Liver (tissue), 9 donors: ENCODE data around the gene CDH13. TPM values are rescaled to one million over a fixed set of nuclear protein-coding genes. Genes with fewer than 3 reads are reported as not detected.

Experiments used
- DNase-seq: peaks from one replicate; pipeline ENCODE4 v3.0.0-alpha.2; 2017; ENCODE audit warnings: low spot score
- H3K27ac ChIP-seq, 2 donors: one replicate each; pipeline ENCODE4 v1.7.0; 2013; ENCODE audit warnings: inconsistent platforms in 2 of 2, low read length in 2 of 2, control low read depth in 1 of 2, low read depth in 1 of 2, mild to moderate bottlenecking in 1 of 2
- H3K27me3 ChIP-seq, 4 donors: one replicate each; pipeline versions ENCODE4 v1.6.1 to v1.7.0; 2013; ENCODE audit warnings: low read length in 3 of 4, inconsistent platforms in 1 of 4, mild to moderate bottlenecking in 1 of 4, moderate library complexity in 1 of 4; ENCODE audit not compliant: control insufficient read depth in 4 of 4, insufficient read depth in 4 of 4
- H3K36me3 ChIP-seq, 4 donors: one replicate each; pipeline versions ENCODE4 v1.6.1 to v1.7.0; 2013; ENCODE audit warnings: low read length in 3 of 4, mild to moderate bottlenecking in 3 of 4, low read depth in 1 of 4, moderate library complexity in 1 of 4; ENCODE audit not compliant: control insufficient read depth in 4 of 4, insufficient read depth in 3 of 4
- H3K4me1 ChIP-seq, 4 donors: one replicate each; pipeline versions ENCODE4 v1.6.1 to v1.7.0; 2013; ENCODE audit warnings: low read length in 3 of 4, mild to moderate bottlenecking in 3 of 4, moderate library complexity in 1 of 4; ENCODE audit not compliant: control insufficient read depth in 4 of 4, insufficient read depth in 4 of 4
- H3K4me3 ChIP-seq, 3 donors: one replicate each; pipeline versions ENCODE4 v1.6.1 to v1.7.0; 2013; ENCODE audit warnings: low read length in 3 of 3, control low read depth in 1 of 3, low read depth in 1 of 3, mild to moderate bottlenecking in 1 of 3
- H3K9ac ChIP-seq, 2 donors: one replicate each; pipeline ENCODE4 v1.7.0; 2013; ENCODE audit warnings: low read length in 2 of 2, mild to moderate bottlenecking in 2 of 2, moderate library complexity in 2 of 2, control low read depth in 1 of 2, low read depth in 1 of 2
- H3K9me3 ChIP-seq, 4 donors: one replicate each; pipeline versions ENCODE4 v1.6.1 to v1.7.0; 2013; ENCODE audit warnings: low read length in 3 of 4; ENCODE audit not compliant: control insufficient read depth in 4 of 4
- ATF3 ChIP-seq: IDR thresholded peaks from 2 replicates; pipeline ENCODE4 v1.6.1; 2016; ENCODE audit warnings: antibody characterized with exemption
- EGR1 ChIP-seq, 2 donors: IDR thresholded peaks; 2 replicates each; pipeline ENCODE4 v1.6.1; 2016 to 2018; ENCODE audit warnings: antibody characterized with exemption in 2 of 2, low read depth in 2 of 2
- FOXA1 ChIP-seq: IDR thresholded peaks from 2 replicates; pipeline ENCODE4 v1.6.1; 2016; ENCODE audit warnings: antibody characterized with exemption
- FOXA2 ChIP-seq: IDR thresholded peaks from 2 replicates; pipeline ENCODE4 v1.6.1; 2016; ENCODE audit warnings: antibody characterized with exemption
- HNF4A ChIP-seq, 2 donors: conservative IDR thresholded peaks; 2 replicates each; pipeline ENCODE4 v1.6.1; 2016; ENCODE audit warnings: antibody characterized with exemption in 2 of 2, mild to moderate bottlenecking in 2 of 2
- HNF4G ChIP-seq: IDR thresholded peaks from 2 replicates; pipeline ENCODE4 v1.6.1; 2016; ENCODE audit warnings: antibody characterized with exemption
- JUND ChIP-seq, 2 donors: IDR thresholded peaks; 2 replicates each; pipeline ENCODE4 v1.6.1; 2016; ENCODE audit warnings: antibody characterized with exemption in 2 of 2
- MAX ChIP-seq: IDR thresholded peaks from 2 replicates; pipeline ENCODE4 v1.6.1; 2016; ENCODE audit warnings: antibody characterized with exemption
- NR2F2 ChIP-seq: IDR thresholded peaks from 2 replicates; pipeline ENCODE4 v1.6.1; 2016; ENCODE audit warnings: antibody characterized with exemption
- RAD21 ChIP-seq, 2 donors: IDR thresholded peaks; 2 replicates each; pipeline ENCODE4 v1.6.1; 2016; ENCODE audit warnings: antibody characterized with exemption in 2 of 2, mild to moderate bottlenecking in 2 of 2
- RXRA ChIP-seq, 2 donors: IDR thresholded peaks; 2 replicates each; pipeline ENCODE4 v1.6.1; 2017 to 2018; ENCODE audit warnings: antibody characterized with exemption in 2 of 2, mild to moderate bottlenecking in 1 of 2
- SP1 ChIP-seq: IDR thresholded peaks from 2 replicates; pipeline ENCODE4 v1.6.1; 2018; ENCODE audit warnings: antibody characterized with exemption, mild to moderate bottlenecking
- TAF1 ChIP-seq: conservative IDR thresholded peaks from 2 replicates; pipeline ENCODE4 v1.6.1; 2016; ENCODE audit warnings: antibody characterized with exemption, mild to moderate bottlenecking
- YY1 ChIP-seq: IDR thresholded peaks from 2 replicates; pipeline ENCODE4 v1.6.1; 2016; ENCODE audit warnings: antibody characterized with exemption, mild to moderate bottlenecking
- WGBS: extraction: QIAGEN DNeasy Blood & Tissue Kit; methylation state at CpG from one replicate; pipeline ENCODE4 v1.1.7; 2013; 5-methylcytosine and 5-hydroxymethylcytosine counted together
- polyA plus RNA-seq, 2 donors: library from polyadenylated mRNA; stranded (reverse) in 1 of 2; unstranded in 1 of 2; fragments of 200-250 nt in 1 of 2; fragments of >200 nt in 1 of 2; fragmentation: Nextera tagmentation in 1 of 2; extraction: Ambion mirVana in 1 of 2; gene quantifications; one replicate each; pipeline versions ENCODE4 v1.2.1 to v1.2.3, GENCODE V29; 2013 to 2015
- total RNA-seq, 2 donors: library from RNA; depleted of rRNA; stranded (reverse); fragments of >200 nt; gene quantifications; one replicate each; pipeline ENCODE4 v1.2.3, GENCODE V29; 2014
- TF ChIP-seq, protein P1 (sequence below): IDR thresholded peaks from 2 replicates; pipeline ENCODE4 v1.6.1; 2016; ENCODE audit warnings: antibody characterized with exemption
- TF ChIP-seq, protein P2 (sequence below): IDR thresholded peaks from 2 replicates; pipeline ENCODE4 v1.6.1; 2016; ENCODE audit warnings: antibody characterized with exemption, mild to moderate bottlenecking
- donor health status: healthy.
- donor health status: healthy.
- donor health status: healthy.
- donor health status: healthy.
- donor health status: healthy.

CDH13 gene
- total and polyA plus RNA-seq, 4 donors: 0.21 to 1.5 (median 0.58) TPM

- Histone ChIP-seq H3K27ac (no peak overlapping the region), H3K36me3 (no peaks in the 10 kb centered on the region), H3K4me3 (no peak overlapping the region), H3K27me3 (peaks cover 0 to 5% (median 0%) of the 10 kb centered on the region in 4 donors), H3K9ac (no peak overlapping the region), H3K4me1 (no peaks in the 10 kb centered on the region), H3K9me3 (no peaks in the 10 kb centered on the region)
- no peak for TF ChIP-seq MAX
- TF ChIP-seq RXRA (IDR thresholded peaks at IDR 0.05): no peak
- no peak for TF ChIP-seq EGR1 (IDR thresholded peaks at IDR 0.05; ENCODE audit: low read depth in 2 of 2)
- no peak for TF ChIP-seq JUND (IDR thresholded peaks at IDR 0.05)
- no peak for TF ChIP-seq FOXA2
- TF ChIP-seq, protein P1, sequence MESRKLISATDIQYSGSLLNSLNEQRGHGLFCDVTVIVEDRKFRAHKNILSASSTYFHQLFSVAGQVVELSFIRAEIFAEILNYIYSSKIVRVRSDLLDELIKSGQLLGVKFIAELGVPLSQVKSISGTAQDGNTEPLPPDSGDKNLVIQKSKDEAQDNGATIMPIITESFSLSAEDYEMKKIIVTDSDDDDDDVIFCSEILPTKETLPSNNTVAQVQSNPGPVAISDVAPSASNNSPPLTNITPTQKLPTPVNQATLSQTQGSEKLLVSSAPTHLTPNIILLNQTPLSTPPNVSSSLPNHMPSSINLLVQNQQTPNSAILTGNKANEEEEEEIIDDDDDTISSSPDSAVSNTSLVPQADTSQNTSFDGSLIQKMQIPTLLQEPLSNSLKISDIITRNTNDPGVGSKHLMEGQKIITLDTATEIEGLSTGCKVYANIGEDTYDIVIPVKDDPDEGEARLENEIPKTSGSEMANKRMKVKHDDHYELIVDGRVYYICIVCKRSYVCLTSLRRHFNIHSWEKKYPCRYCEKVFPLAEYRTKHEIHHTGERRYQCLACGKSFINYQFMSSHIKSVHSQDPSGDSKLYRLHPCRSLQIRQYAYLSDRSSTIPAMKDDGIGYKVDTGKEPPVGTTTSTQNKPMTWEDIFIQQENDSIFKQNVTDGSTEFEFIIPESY: no peak
- WGBS: 70% methylated on average over 8 of the region's 8 CpGs
- DNase-seq: no peak
Observed at GRCh38 chr16:83233153-83233552, 606.4 kb downstream of the CDH13 start.

DNA sequence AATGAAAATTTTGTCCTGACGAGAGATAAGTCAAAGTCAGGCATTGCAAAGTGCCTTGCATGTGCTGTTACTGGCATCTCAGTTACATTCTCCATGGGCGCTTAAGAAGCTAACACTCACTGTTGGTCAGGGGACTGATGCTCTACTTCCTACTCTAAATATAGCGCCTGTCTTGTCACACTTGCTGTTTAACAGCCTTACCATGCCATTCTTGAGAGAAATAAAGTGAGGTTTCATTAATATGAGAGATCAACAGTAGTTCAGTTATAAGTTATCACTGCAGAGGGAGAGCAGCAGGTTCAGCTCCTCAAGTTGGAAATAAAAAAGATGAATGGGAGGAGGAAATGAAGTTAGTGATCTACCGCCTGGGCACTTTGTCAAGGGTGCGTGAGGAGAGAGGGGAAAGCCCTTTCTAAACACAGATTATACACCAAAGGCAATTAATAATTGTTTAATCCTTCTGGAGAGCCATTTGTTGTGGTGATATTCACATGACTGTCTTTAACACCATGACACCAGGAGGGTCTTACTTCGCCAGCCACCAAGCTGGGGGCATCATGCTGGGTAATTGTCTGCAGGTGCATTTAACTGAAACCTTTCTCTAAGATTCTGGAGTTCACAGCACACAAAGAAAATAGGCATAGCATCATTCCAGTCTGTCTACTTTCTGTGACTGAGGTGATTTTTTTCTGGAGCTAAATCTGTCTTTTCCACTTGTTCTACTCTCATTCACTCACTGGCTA is 612.4 kb downstream of the CDH13 start:
- peaks cover 0 to 5% (median 0%) of the 10 kb centered on the region in 4 donors for H3K27me3 ChIP-seq
- TF ChIP-seq RAD21 (IDR thresholded peaks at IDR 0.05) (no peak), SP1 (no peak), FOXA1 (no peak), ATF3 (no peak), TAF1 (no peak)
- TF ChIP-seq, protein P2, sequence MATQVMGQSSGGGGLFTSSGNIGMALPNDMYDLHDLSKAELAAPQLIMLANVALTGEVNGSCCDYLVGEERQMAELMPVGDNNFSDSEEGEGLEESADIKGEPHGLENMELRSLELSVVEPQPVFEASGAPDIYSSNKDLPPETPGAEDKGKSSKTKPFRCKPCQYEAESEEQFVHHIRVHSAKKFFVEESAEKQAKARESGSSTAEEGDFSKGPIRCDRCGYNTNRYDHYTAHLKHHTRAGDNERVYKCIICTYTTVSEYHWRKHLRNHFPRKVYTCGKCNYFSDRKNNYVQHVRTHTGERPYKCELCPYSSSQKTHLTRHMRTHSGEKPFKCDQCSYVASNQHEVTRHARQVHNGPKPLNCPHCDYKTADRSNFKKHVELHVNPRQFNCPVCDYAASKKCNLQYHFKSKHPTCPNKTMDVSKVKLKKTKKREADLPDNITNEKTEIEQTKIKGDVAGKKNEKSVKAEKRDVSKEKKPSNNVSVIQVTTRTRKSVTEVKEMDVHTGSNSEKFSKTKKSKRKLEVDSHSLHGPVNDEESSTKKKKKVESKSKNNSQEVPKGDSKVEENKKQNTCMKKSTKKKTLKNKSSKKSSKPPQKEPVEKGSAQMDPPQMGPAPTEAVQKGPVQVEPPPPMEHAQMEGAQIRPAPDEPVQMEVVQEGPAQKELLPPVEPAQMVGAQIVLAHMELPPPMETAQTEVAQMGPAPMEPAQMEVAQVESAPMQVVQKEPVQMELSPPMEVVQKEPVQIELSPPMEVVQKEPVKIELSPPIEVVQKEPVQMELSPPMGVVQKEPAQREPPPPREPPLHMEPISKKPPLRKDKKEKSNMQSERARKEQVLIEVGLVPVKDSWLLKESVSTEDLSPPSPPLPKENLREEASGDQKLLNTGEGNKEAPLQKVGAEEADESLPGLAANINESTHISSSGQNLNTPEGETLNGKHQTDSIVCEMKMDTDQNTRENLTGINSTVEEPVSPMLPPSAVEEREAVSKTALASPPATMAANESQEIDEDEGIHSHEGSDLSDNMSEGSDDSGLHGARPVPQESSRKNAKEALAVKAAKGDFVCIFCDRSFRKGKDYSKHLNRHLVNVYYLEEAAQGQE: no peak
- no peak for DNase-seq
- no peaks in the 10 kb centered on the region for H3K4me1 ChIP-seq
- no peaks in the 10 kb centered on the region for H3K9me3 ChIP-seq
- no peaks in the 10 kb centered on the region for H3K36me3 ChIP-seq
- no peak overlapping the region for H3K9ac ChIP-seq
- no peak overlapping the region for H3K27ac ChIP-seq
- 45% methylated on average over 6 of the region's 6 CpGs for WGBS
- H3K4me3 ChIP-seq: no peak overlapping the region

DNA sequence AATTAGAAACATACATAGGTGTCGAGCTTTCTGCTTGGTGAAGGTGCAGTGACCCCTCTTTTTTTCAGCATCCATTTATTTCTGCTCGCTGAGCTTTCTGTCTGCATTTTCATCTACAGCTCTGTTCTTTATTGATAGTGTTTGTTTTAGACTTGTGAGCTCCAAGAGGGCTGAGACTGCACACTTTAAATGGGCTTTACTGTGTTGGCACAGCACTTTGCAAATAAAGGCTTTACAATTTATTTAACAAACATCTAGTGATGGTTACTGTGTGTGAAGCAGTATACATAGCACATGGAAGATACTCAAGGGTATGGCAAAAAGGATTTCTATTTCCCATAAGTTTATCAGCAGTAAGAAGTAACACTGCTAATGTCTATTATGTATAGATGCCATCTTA is 617.3 kb downstream of the CDH13 start:
- Histone ChIP-seq H3K4me3 (no peak overlapping the region), H3K4me1 (no peaks in the 10 kb centered on the region), H3K9me3 (no peaks in the 10 kb centered on the region), H3K9ac (no peak overlapping the region), H3K27me3 (peaks cover 0 to 5% (median 0%) of the 10 kb centered on the region in 4 donors), H3K36me3 (no peaks in the 10 kb centered on the region), H3K27ac (no peak overlapping the region)
- no peak for DNase-seq
- 36% methylated on average over 2 of the region's 2 CpGs for WGBS
- no peak for TF ChIP-seq ATF3
- TF ChIP-seq FOXA1: no peak
- no peak for TF ChIP-seq RXRA (IDR thresholded peaks at IDR 0.05)
- no peak for TF ChIP-seq HNF4A (conservative IDR thresholded peaks at IDR 0.05)
- no peak for TF ChIP-seq FOXA2
- TF ChIP-seq NR2F2: no peak
- no peak for TF ChIP-seq MAX
- TF ChIP-seq, protein P1: no peak
- TF ChIP-seq EGR1 (IDR thresholded peaks at IDR 0.05; ENCODE audit: low read depth in 2 of 2): no peak
- TF ChIP-seq JUND (IDR thresholded peaks at IDR 0.05): no peak
- no peak for TF ChIP-seq TAF1
- TF ChIP-seq YY1: no peak
- TF ChIP-seq HNF4G: no peak
- no peak for TF ChIP-seq RAD21 (IDR thresholded peaks at IDR 0.05)
